Activated CD4-positive, alpha-beta T cell treated with anti-CD3 and anti-CD28 coated beads for 4 hours (primary cell): ENCODE measurements around the gene TENT5C.

Source experiments
- DNase-seq, 2 donors: peaks; one replicate each; pipeline ENCODE4 v3.0.0-alpha.2; 2020

Gene TENT5C

GRCh38 chr1:117659550-117660270 lies 53.9 kb downstream of the TENT5C start:
- DNase-seq: no peak

- DNase-seq: no peak
Observed at GRCh38 chr1:117660271-117660965, 54.6 kb downstream of the TENT5C start.

- DNase-seq: peak; percentile 14 to 24
Observed at GRCh38 chr1:117661027-117661426, 55.2 kb downstream of the TENT5C start.

GRCh38 chr1:117662667-117663066 lies 56.8 kb downstream of the TENT5C start:
- DNase-seq: no peak

- DNase-seq: no peak
Observed at GRCh38 chr1:117663156-117663902, 57.5 kb downstream of the TENT5C start.

- peak; percentile 61 to 69 for DNase-seq
Observed at GRCh38 chr1:117664314-117664713, 58.5 kb downstream of the TENT5C start.

- DNase-seq: no peak
Observed at GRCh38 chr1:117665556-117666270, 59.9 kb downstream of the TENT5C start.

- no peak for DNase-seq
Observed at GRCh38 chr1:117669572-117669971, 63.7 kb downstream of the TENT5C start.

GRCh38 chr1:117670976-117671780 lies 65.3 kb downstream of the TENT5C start:
- no peak for DNase-seq

- DNase-seq: no peak
Observed at GRCh38 chr1:117671781-117672501, 66.1 kb downstream of the TENT5C start.

GRCh38 chr1:117672756-117673155 lies 66.9 kb downstream of the TENT5C start:
- DNase-seq: no peak

- DNase-seq: no peak
Observed at GRCh38 chr1:117673405-117673804, 67.6 kb downstream of the TENT5C start.

- peak; percentile 40 to 58 for DNase-seq
Observed at GRCh38 chr1:117674521-117675400, 68.9 kb downstream of the TENT5C start.

GRCh38 chr1:117675907-117676430 lies 70.1 kb downstream of the TENT5C start:
- DNase-seq: no peak

- DNase-seq: no peak
Observed at GRCh38 chr1:117676615-117677130, 70.8 kb downstream of the TENT5C start.
